ENCODE results near the gene PLEKHA1.

- TF ChIP-seq POLR2AphosphoS5 (IDR thresholded peaks at IDR 0.05; ENCODE audit: borderline replicate concordance, low read depth, low read length) (no peak), EZH2 (IDR thresholded peaks at IDR 0.05) (no peak), FOXP2 (optimal IDR thresholded peaks at IDR 0.05; ENCODE audit: control extremely low read depth, extremely low read length, insufficient read depth) (no peak)
Measured at GRCh38 chr10:122333037-122333436, 41.5 kb upstream of the PLEKHA1 start.

Measured in SK-N-MC (cell line).